Gastroesophageal sphincter (tissue), 4 donors: ENCODE measurements around the gene DECR2. TPM values are rescaled to one million over a fixed set of nuclear protein-coding genes. Genes with fewer than 3 reads are reported as not detected.
"Not testable (repeated sequence)": the region's sequence is repeated elsewhere in the genome, so short reads cannot be mapped to it uniquely, and the experiment has no call there.

Experiments
- ATAC-seq: fragments of 150-250 bp; one replicate; pipeline ENCODE4 v1.9.1; 2016; ENCODE audit warnings: mild to moderate bottlenecking, moderate library complexity
- H3K27ac ChIP-seq, 4 donors: fragments of 200-600 bp; sonication (generic) in 3 of 4; 1 replicate in 3 of 4; 2 replicates in 1 of 4; pipeline ENCODE4 v1.5.1; 2016 to 2019
- H3K27me3 ChIP-seq: fragments of 200-600 bp; sonication (generic); one replicate; pipeline ENCODE4 v1.5.1; 2019
- H3K36me3 ChIP-seq, 2 donors: fragments of 200-600 bp; sonication (generic); one replicate each; pipeline ENCODE4 v1.5.1; 2019; ENCODE audit warnings: control low read depth in 1 of 2
- H3K4me1 ChIP-seq, 3 donors: fragments of 200-600 bp; sonication (generic); 1 replicate in 2 of 3; 2 replicates in 1 of 3; pipeline ENCODE4 v1.5.1; 2016 to 2019; ENCODE audit warnings: control low read depth in 2 of 3
- H3K4me3 ChIP-seq, 2 donors: fragments of 200-600 bp; sonication (generic); one replicate each; pipeline ENCODE4 v1.5.1; 2019; ENCODE audit warnings: mild to moderate bottlenecking in 1 of 2, moderate library complexity in 1 of 2
- H3K9me3 ChIP-seq, 3 donors: fragments of 200-600 bp; sonication (generic); one replicate each; pipeline ENCODE4 v1.5.1; 2017 to 2019; ENCODE audit warnings: control low read depth in 2 of 3
- EP300 ChIP-seq: sonication (generic); formaldehyde crosslinking; IDR thresholded peaks from one replicate; pipeline ENCODE4 v1.6.1; 2017; ENCODE audit warnings: antibody characterized with exemption, mild to moderate bottlenecking
- POLR2A ChIP-seq, 2 donors: fragments of 450-650 bp; IDR thresholded peaks; one replicate each; pipeline ENCODE4 v1.6.1; 2017; ENCODE audit warnings: antibody characterized with exemption in 2 of 2, mild to moderate bottlenecking in 2 of 2, moderate library complexity in 1 of 2
- POLR2AphosphoS5 ChIP-seq: sonication (generic); formaldehyde crosslinking; IDR thresholded peaks from one replicate; pipeline ENCODE4 v1.6.1; 2017; ENCODE audit warnings: antibody characterized with exemption
- WGBS, 2 donors: methylation state at CpG; one replicate each; pipeline ENCODE4 v1.1.5; 2018; ENCODE audit warnings: low coverage in 1 of 2; 5-methylcytosine and 5-hydroxymethylcytosine counted together
- total RNA-seq, 4 donors: library from RNA; depleted of rRNA; stranded (reverse); fragments of >200 nt; gene quantifications; one replicate each; pipeline ENCODE4 v1.1.0, GENCODE V29; 2016
- TF ChIP-seq, protein P1 (sequence below), 4 experiments: fragments of 200-600 bp in 2 of 4; fragments of 450-650 bp in 2 of 4; sonication (generic) in 1 of 4; IDR thresholded peaks; one replicate each; pipeline ENCODE4 v1.5.1; 2017 to 2019; ENCODE audit warnings: antibody characterized with exemption in 4 of 4, mild to moderate bottlenecking in 2 of 4, moderate library complexity in 2 of 4

Gene DECR2
- total RNA-seq, 4 donors from 2014 or later, result 11.7 to 25.4 (median 19.9) TPM

DNA sequence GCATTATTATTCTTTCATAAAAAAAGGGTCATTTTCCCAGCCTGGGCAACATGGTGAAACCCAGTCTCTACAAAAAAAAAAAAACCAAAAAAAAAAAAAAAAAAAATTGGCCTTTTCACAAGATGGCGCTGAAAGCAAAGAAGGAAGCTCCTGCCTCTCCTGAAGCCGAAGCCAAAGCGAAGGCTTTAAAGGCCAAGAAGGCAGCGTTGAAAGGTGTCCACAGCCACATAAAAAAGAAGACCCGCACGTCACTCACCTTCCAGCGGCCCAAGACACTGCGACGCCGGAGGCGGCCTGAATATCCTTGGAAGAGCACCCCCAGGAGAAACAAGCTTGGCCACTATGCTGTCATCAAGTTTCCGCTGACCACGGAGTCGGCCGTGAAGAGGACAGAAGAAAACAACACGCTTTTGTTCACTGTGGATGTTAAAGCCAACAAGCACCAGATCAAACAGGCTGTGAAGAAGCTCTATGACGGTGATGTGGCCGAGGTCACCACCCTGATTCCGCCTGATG lies 15.0 kb upstream of the DECR2 start:
- peak overlapping the region in 2 of 4 donors; percentile 40 to 75 for H3K27ac ChIP-seq
- no peak overlapping the region for H3K4me3 ChIP-seq
- H3K9me3 ChIP-seq, result no peaks in the 10 kb centered on the region
- H3K27me3 ChIP-seq, result no peaks in the 10 kb centered on the region
- H3K36me3 ChIP-seq, result no peaks in the 10 kb centered on the region
- WGBS, 2 donors, result 65 to 74% methylated on average over 17 to 19 of the region's 19 CpGs
- no peak for ATAC-seq
- peaks cover 0 to 55% (median 10%) of the 10 kb centered on the region in 3 donors for H3K4me1 ChIP-seq
- TF ChIP-seq POLR2A (IDR thresholded peaks at IDR 0.05) (no peak), EP300 (no peak), POLR2AphosphoS5 (no peak)
- TF ChIP-seq, protein P1, sequence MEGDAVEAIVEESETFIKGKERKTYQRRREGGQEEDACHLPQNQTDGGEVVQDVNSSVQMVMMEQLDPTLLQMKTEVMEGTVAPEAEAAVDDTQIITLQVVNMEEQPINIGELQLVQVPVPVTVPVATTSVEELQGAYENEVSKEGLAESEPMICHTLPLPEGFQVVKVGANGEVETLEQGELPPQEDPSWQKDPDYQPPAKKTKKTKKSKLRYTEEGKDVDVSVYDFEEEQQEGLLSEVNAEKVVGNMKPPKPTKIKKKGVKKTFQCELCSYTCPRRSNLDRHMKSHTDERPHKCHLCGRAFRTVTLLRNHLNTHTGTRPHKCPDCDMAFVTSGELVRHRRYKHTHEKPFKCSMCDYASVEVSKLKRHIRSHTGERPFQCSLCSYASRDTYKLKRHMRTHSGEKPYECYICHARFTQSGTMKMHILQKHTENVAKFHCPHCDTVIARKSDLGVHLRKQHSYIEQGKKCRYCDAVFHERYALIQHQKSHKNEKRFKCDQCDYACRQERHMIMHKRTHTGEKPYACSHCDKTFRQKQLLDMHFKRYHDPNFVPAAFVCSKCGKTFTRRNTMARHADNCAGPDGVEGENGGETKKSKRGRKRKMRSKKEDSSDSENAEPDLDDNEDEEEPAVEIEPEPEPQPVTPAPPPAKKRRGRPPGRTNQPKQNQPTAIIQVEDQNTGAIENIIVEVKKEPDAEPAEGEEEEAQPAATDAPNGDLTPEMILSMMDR (IDR thresholded peaks at IDR 0.05), result no peak

DNA sequence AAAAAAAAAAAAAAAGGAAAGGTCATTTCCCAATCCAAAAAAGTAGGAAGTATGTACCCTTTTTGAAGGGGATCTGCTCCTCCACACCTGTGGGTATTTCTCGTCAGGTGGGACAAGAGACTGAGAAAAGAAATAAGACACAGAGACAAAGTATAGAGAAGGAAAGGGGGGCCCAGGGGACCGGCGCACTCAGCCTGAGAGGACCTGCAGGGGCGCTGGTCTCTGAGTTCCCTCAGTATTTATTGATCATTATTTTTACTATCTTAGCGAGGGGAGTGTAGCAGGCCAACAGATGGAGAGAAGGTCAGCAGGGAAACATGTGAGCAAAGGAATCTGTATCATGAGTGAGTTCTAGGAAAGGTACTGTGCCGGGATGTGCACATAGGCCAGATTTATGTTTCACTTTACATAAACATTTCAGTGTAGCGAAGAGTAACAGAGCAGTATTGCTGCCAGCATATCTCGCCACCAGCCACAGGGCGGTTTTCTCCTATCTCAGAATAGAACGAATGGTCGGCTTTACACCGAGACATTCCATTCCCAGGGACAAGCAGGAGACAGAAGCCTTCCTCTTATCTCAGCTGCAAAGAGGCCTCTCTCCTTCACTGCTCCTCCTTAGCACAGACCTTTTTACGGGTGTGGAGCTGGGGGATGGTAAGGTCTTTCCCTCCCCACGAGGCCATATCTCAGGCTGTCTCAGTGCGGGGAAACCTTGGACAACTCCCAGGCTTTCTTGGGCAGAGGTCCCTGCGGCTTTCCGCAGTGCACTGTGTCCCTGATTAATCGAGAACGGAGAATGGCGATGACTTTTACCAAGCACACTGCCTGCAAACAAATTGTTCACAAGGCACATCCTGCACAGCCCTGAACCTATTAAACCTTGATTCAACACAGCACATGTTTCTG lies 13.7 kb upstream of the DECR2 start:
- H3K27ac ChIP-seq, result peak overlapping the region; percentile 19 to 75 (median 65)

DNA sequence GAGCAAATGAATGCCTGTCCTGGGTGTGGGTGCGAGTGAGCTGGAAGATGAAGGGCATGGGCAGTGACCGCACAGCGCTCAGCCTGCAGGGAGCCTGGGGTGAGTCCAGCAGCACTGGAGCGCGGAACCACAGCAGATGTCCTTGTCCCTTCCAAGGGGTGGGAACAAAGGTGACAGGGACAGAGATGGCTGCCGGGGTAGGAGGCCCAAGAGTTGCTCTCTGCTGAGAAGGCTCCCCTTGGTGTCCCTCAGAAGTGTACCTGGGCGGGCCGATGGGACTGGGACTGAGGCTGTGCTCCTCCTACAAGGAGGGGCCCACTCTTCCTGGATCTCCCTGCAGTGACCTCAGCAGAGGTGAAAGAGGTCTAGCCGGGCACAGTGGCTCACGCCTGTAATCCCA lies 12.3 kb upstream of the DECR2 start:
- Histone ChIP-seq H3K9me3 (no peaks in the 10 kb centered on the region), H3K4me1 (peaks cover 0 to 33% (median 0%) of the 10 kb centered on the region in 3 donors), H3K4me3 (no peak overlapping the region), H3K27me3 (no peaks in the 10 kb centered on the region), H3K36me3 (no peaks in the 10 kb centered on the region), H3K27ac (no peak overlapping the region)
- ATAC-seq, result no peak
- TF ChIP-seq POLR2AphosphoS5, result no peak
- TF ChIP-seq, protein P1 (IDR thresholded peaks at IDR 0.05), result no peak
- no peak for TF ChIP-seq POLR2A (IDR thresholded peaks at IDR 0.05)
- TF ChIP-seq EP300, result no peak
- 83% methylated on average over 1 of the region's 10 CpGs; no CpG with 5 or more reads in 1 of the 2 donors for WGBS, 2 donors

More for the DNA sequence above, 13.7 kb upstream of the DECR2 start:
- H3K4me1 ChIP-seq, result peaks cover 0 to 46% (median 4%) of the 10 kb centered on the region in 3 donors
- not testable (repeated sequence) for H3K36me3 ChIP-seq, H3K9me3 ChIP-seq, H3K27me3 ChIP-seq, ATAC-seq
- peak overlapping the region in 1 of 2 donors; percentile 14 for H3K4me3 ChIP-seq
- 25 to 31% methylated on average over 14 to 19 of the region's 20 CpGs for WGBS, 2 donors
- TF ChIP-seq, protein P1 (IDR thresholded peaks at IDR 0.05), result peak in 1 of 4 experiments; percentile 13

DNA sequence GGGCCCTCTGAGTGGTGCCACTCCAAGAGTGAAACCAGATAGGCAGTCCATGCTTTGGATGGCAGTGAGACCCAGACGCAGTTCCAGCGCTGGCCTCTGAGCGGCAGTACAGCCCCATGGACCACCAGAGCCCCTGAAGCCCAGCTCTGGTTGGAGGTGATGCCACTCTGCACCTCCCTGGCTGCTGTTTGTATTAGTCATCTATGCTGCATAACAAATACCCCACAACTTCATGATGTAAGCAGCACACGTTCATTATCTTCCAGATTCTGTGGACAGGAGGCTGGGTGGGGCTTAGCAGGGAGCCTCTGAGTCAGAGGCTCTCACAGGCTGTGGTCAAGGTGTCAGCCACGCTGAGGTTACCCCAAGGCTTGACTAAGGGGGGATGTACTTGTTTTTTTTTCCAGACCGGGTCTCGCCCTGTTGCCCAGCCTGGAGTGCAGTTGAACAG lies 9.8 kb upstream of the DECR2 start:
- no peaks in the 10 kb centered on the region for H3K27me3 ChIP-seq
- no peak overlapping the region for H3K4me3 ChIP-seq
- WGBS, 2 donors, result 80% methylated on average over 1 of the region's 7 CpGs; no CpG with 5 or more reads in 1 of the 2 donors
- H3K36me3 ChIP-seq, result no peaks in the 10 kb centered on the region
- no peak overlapping the region for H3K27ac ChIP-seq
- peaks cover 0 to 34% (median 0%) of the 10 kb centered on the region in 3 donors for H3K4me1 ChIP-seq
- H3K9me3 ChIP-seq, result no peaks in the 10 kb centered on the region
- TF ChIP-seq EP300 (no peak), POLR2AphosphoS5 (no peak), POLR2A (IDR thresholded peaks at IDR 0.05) (no peak)
- TF ChIP-seq, protein P1 (IDR thresholded peaks at IDR 0.05), result peak in 3 of 4 experiments; percentile 64 to 76 (median 69)
- ATAC-seq, result peak; percentile 54
